Large intestine (tissue), 12 donors: ENCODE measurements around the gene VARS1. TPM values are rescaled to one million over a fixed set of nuclear protein-coding genes. Genes with fewer than 3 reads are reported as not detected.
A peak's percentile ranks its signal among the peaks of the same experiment; 100 is the strongest.
"Not testable (repeated sequence)": the region's sequence is repeated elsewhere in the genome, so short reads cannot be mapped to it uniquely, and the experiment has no call there.

ENCODE experiments used
- DNase-seq, 2 donors: peaks; one replicate each; pipeline versions ENCODE4 v3.0.0 to v3.0.0-alpha.2; 2013
- H3K27ac ChIP-seq: one replicate; pipeline ENCODE4 v1.5.1; 2013; ENCODE audit warnings: low read length
- H3K27me3 ChIP-seq: 2 replicates; pipeline ENCODE4 v1.6.1; 2013; ENCODE audit warnings: low read length; ENCODE audit not compliant: control insufficient read depth, insufficient read depth
- H3K36me3 ChIP-seq: 2 replicates; pipeline ENCODE4 v1.6.1; 2013; ENCODE audit warnings: low read length; ENCODE audit not compliant: control insufficient read depth, insufficient read depth
- H3K4me1 ChIP-seq: one replicate; pipeline ENCODE4 v1.6.1; 2013; ENCODE audit warnings: low read length; ENCODE audit not compliant: control insufficient read depth, insufficient read depth
- H3K4me3 ChIP-seq: one replicate; pipeline ENCODE4 v1.5.1; 2013; ENCODE audit warnings: low read length
- H3K9me3 ChIP-seq: one replicate; pipeline ENCODE4 v1.6.1; 2013; ENCODE audit warnings: mild to moderate bottlenecking, low read depth, low read length, moderate library complexity; ENCODE audit not compliant: control insufficient read depth
- WGBS: methylation state at CpG from one replicate; pipeline ENCODE4 v1.1.5; 2013; ENCODE audit warnings: low lambda C conversion rate; ENCODE audit not compliant: insufficient coverage; 5-methylcytosine and 5-hydroxymethylcytosine counted together
- long read RNA-seq, 11 donors: transcript quantifications; one replicate each; lab custom pipeline, GENCODE V29; 2026
- polyA plus RNA-seq: library from polyadenylated mRNA; unstranded; fragments of 120-200 nt; gene quantifications from one replicate; pipeline ENCODE4 v1.2.1, GENCODE V29; 2013

Gene VARS1
- polyA plus RNA-seq: 34.2 TPM
- long read RNA-seq, donor 1: 0 reads
- long read RNA-seq, donor 2, full-length matches to known transcripts: 1 of 6 reads
- long read RNA-seq, donor 2, partial matches to known transcripts: 5 of 6 reads
- long read RNA-seq, donor 2, other reads (novel, unspliced or antisense): 0 of 6 reads
- long read RNA-seq, donor 3, full-length matches to known transcripts: 1 of 8 reads
- long read RNA-seq, donor 3, partial matches to known transcripts: 7 of 8 reads
- long read RNA-seq, donor 3, other reads (novel, unspliced or antisense): 0 of 8 reads
- long read RNA-seq, donor 4: 0 reads
- long read RNA-seq, donor 5, full-length matches to known transcripts: 1 of 1 reads
- long read RNA-seq, donor 5, partial matches to known transcripts: 0 of 1 reads
- long read RNA-seq, donor 5, other reads (novel, unspliced or antisense): 0 of 1 reads
- long read RNA-seq, donor 6, partial matches to known transcripts: 700 of 731 reads
- long read RNA-seq, donor 6, other reads (novel, unspliced or antisense): 31 of 731 reads
- long read RNA-seq, donor 7, partial matches to known transcripts: 0 of 1 reads
- long read RNA-seq, donor 7, other reads (novel, unspliced or antisense): 0 of 1 reads
- long read RNA-seq, donor 8, partial matches to known transcripts: 5 of 5 reads
- long read RNA-seq, donor 8, other reads (novel, unspliced or antisense): 0 of 5 reads
- long read RNA-seq, donor 9, partial matches to known transcripts: 0 of 1 reads
- long read RNA-seq, donor 9, other reads (novel, unspliced or antisense): 0 of 1 reads
- long read RNA-seq, donor 10, full-length matches to known transcripts: 5 of 15 reads
- long read RNA-seq, donor 10, partial matches to known transcripts: 10 of 15 reads
- long read RNA-seq, donor 10, other reads (novel, unspliced or antisense): 0 of 15 reads
- long read RNA-seq, donor 11, full-length matches to known transcripts: 1 of 1 reads
- long read RNA-seq, donor 11, partial matches to known transcripts: 0 of 1 reads
- long read RNA-seq, donor 11, other reads (novel, unspliced or antisense): 0 of 1 reads

- DNase-seq: peak; percentile 91 to 92
- peak within 1 kb of the TSS; percentile 95 for H3K4me3 ChIP-seq
- no CpG with 5 or more reads among the region's 75 CpGs for WGBS
- H3K27ac ChIP-seq: peak within 1 kb of the TSS; percentile 72
- H3K4me1 ChIP-seq: no peaks in the 10 kb centered on the region
- peaks cover 18% of the 10 kb centered on the region for H3K36me3 ChIP-seq
- no peaks in the 10 kb centered on the region for H3K9me3 ChIP-seq
- no peaks in the 10 kb centered on the region for H3K27me3 ChIP-seq
Measured at GRCh38 chr6:31795616-31796298, at the start of gene VARS1. VARS1 (minus strand) TSS chr6:31795752; CDS start chr6:31795217, 535 bp downstream.

- Histone ChIP-seq H3K4me3 (no peak overlapping the region), H3K27ac (no peak overlapping the region), H3K27me3 (no peaks in the 10 kb centered on the region), H3K4me1 (peaks cover 11% of the 10 kb centered on the region), H3K9me3 (no peaks in the 10 kb centered on the region), H3K36me3 (peaks cover 17% of the 10 kb centered on the region)
- no CpG with 5 or more reads among the region's 3 CpGs for WGBS
- DNase-seq: no peak
Measured at GRCh38 chr6:31844507-31844906, 49.0 kb upstream of the VARS1 start.

GRCh38 chr6:31842053-31842452 lies 46.5 kb upstream of the VARS1 start:
- no CpG with 5 or more reads among the region's 9 CpGs for WGBS

GRCh38 chr6:31839779-31840126 lies 44.2 kb upstream of the VARS1 start:
- H3K4me3 ChIP-seq, H3K9me3 ChIP-seq, DNase-seq, H3K27me3 ChIP-seq, H3K27ac ChIP-seq: not testable (repeated sequence)
- Histone ChIP-seq H3K36me3 (peaks cover 44% of the 10 kb centered on the region), H3K4me1 (peaks cover 22% of the 10 kb centered on the region)
- 93% methylated on average over 3 of the region's 8 CpGs for WGBS

More at GRCh38 chr6:31842053-31842452, 46.5 kb upstream of the VARS1 start:
- no peaks in the 10 kb centered on the region for H3K9me3 ChIP-seq
- no peak overlapping the region for H3K27ac ChIP-seq
- H3K27me3 ChIP-seq: no peaks in the 10 kb centered on the region
- H3K4me3 ChIP-seq: no peak overlapping the region
- H3K36me3 ChIP-seq: peaks cover 41% of the 10 kb centered on the region
- no peak for DNase-seq
- peaks cover 14% of the 10 kb centered on the region for H3K4me1 ChIP-seq

- H3K4me3 ChIP-seq: no peak overlapping the region
- no peak overlapping the region for H3K27ac ChIP-seq
- H3K4me1 ChIP-seq: peaks cover 22% of the 10 kb centered on the region
- H3K27me3 ChIP-seq: no peaks in the 10 kb centered on the region
- H3K36me3 ChIP-seq: peaks cover 44% of the 10 kb centered on the region
- no peaks in the 10 kb centered on the region for H3K9me3 ChIP-seq
- no peak for DNase-seq
- WGBS: no CpG with 5 or more reads among the region's 3 CpGs
Measured at GRCh38 chr6:31838968-31839367, 43.4 kb upstream of the VARS1 start.

- H3K27ac ChIP-seq, H3K4me3 ChIP-seq: not testable (repeated sequence)
- peaks cover 22% of the 10 kb centered on the region for H3K4me1 ChIP-seq
Measured at GRCh38 chr6:31838114-31838553, 42.6 kb upstream of the VARS1 start.

GRCh38 chr6:31837369-31838113 lies 42.0 kb upstream of the VARS1 start:
- Histone ChIP-seq H3K4me1 (peaks cover 22% of the 10 kb centered on the region), H3K36me3 (peaks cover 44% of the 10 kb centered on the region), H3K9me3 (no peaks in the 10 kb centered on the region), H3K27me3 (no peaks in the 10 kb centered on the region), H3K4me3 (peak overlapping the region; percentile 96), H3K27ac (peak overlapping the region; percentile 96)
- WGBS: no CpG with 5 or more reads among the region's 1 CpG
- DNase-seq: peak; percentile 49 to 77

More at GRCh38 chr6:31838114-31838553, 42.6 kb upstream of the VARS1 start:
- H3K27me3 ChIP-seq, H3K9me3 ChIP-seq, DNase-seq: not testable (repeated sequence)
- WGBS: 100% methylated on average over 1 of the region's 9 CpGs
- H3K36me3 ChIP-seq: peaks cover 44% of the 10 kb centered on the region

GRCh38 chr6:31836474-31837368 lies 41.2 kb upstream of the VARS1 start:
- WGBS: 20% methylated on average over 1 of the region's 12 CpGs
- Histone ChIP-seq H3K27me3 (no peaks in the 10 kb centered on the region), H3K4me1 (peaks cover 23% of the 10 kb centered on the region), H3K36me3 (peaks cover 44% of the 10 kb centered on the region), H3K9me3 (no peaks in the 10 kb centered on the region), H3K4me3 (peak overlapping the region; percentile 96), H3K27ac (peak overlapping the region; percentile 96)
- no peak for DNase-seq

- 40% methylated on average over 1 of the region's 14 CpGs for WGBS
- H3K27ac ChIP-seq: peak overlapping the region; percentile 96
- no peak for DNase-seq
- peak overlapping the region; percentile 96 for H3K4me3 ChIP-seq
- H3K27me3 ChIP-seq: no peaks in the 10 kb centered on the region
- peaks cover 30% of the 10 kb centered on the region for H3K4me1 ChIP-seq
- H3K9me3 ChIP-seq: no peaks in the 10 kb centered on the region
- peaks cover 40% of the 10 kb centered on the region for H3K36me3 ChIP-seq
Measured at GRCh38 chr6:31836047-31836473, 40.5 kb upstream of the VARS1 start.
